NB4 (cell line): ENCODE data around the gene CCN6.

Source experiments
- POLR2A ChIP-seq: IDR thresholded peaks from 2 replicates; pipeline ENCODE4 v1.6.1; 2011; ENCODE audit warnings: mild to moderate bottlenecking; ENCODE audit not compliant: insufficient read length; ENCODE audit errors: extremely low read depth
- TF ChIP-seq, protein P1 (sequence below): IDR thresholded peaks from one replicate; pipeline ENCODE4 v1.5.1; 2012; ENCODE audit warnings: low read depth, low read length

GRCh38 chr6:112044856-112045255, 9.0 kb upstream of the CCN6 start:
- no peak for TF ChIP-seq POLR2A
- TF ChIP-seq, protein P1, sequence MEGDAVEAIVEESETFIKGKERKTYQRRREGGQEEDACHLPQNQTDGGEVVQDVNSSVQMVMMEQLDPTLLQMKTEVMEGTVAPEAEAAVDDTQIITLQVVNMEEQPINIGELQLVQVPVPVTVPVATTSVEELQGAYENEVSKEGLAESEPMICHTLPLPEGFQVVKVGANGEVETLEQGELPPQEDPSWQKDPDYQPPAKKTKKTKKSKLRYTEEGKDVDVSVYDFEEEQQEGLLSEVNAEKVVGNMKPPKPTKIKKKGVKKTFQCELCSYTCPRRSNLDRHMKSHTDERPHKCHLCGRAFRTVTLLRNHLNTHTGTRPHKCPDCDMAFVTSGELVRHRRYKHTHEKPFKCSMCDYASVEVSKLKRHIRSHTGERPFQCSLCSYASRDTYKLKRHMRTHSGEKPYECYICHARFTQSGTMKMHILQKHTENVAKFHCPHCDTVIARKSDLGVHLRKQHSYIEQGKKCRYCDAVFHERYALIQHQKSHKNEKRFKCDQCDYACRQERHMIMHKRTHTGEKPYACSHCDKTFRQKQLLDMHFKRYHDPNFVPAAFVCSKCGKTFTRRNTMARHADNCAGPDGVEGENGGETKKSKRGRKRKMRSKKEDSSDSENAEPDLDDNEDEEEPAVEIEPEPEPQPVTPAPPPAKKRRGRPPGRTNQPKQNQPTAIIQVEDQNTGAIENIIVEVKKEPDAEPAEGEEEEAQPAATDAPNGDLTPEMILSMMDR: no peak
